Tracheal epithelial cell (primary cell): ENCODE results near the gene TP53BP1. TPM values are rescaled to one million over a fixed set of nuclear protein-coding genes. Genes with fewer than 3 reads are reported as not detected.

Source experiments
- total RNA-seq: library from RNA; depleted of rRNA; stranded (reverse); fragments of >200 nt; gene quantifications from 2 replicates; pipeline ENCODE4 v1.2.1, GENCODE V29; 2014

TP53BP1 gene
- total RNA-seq, result 28.0 and 31.1 TPM in 2 replicates

GRCh38 chr15:43492673-43493601 lies at the start of gene TP53BP1:
Gene TP53BP1, minus strand, starts transcription at chr15:43493156. Its CDS starts 113 bp downstream, at chr15:43493043.

GRCh38 chr15:43517354-43518196 lies 24.6 kb upstream of the TP53BP1 start, which contains the start of gene MAP1A:
Gene MAP1A, plus strand, starts transcription at chr15:43517608. Its CDS starts 3,866 bp downstream, at chr15:43521474.

GRCh38 chr15:43370975-43371974 lies 121.7 kb downstream of the TP53BP1 start, which contains the start of the genes TUBGCP4 and ZSCAN29:
Gene TUBGCP4, plus strand, starts transcription at chr15:43371101. Its CDS starts 254 bp downstream, at chr15:43371355.
Gene ZSCAN29, minus strand, starts transcription at chr15:43371043. Its CDS starts 1,130 bp downstream, at chr15:43369913.

Other genes with a start within 250 kb of the TP53BP1 start
- gene TGM5, start 226.2 kb downstream of the TP53BP1 start, total RNA-seq, result 0.21 and 0.48 TPM in 2 replicates
- gene TGM7, start 190.9 kb downstream of the TP53BP1 start, total RNA-seq, result not detected in 2 replicates
- gene LCMT2, start 162.6 kb downstream of the TP53BP1 start, total RNA-seq, result 3.9 and 7.0 TPM in 2 replicates
- gene ZSCAN29, start 122.1 kb downstream of the TP53BP1 start, total RNA-seq, result 33.3 and 38.2 TPM in 2 replicates
- 22.7 and 24.1 TPM in 2 replicates for gene TUBGCP4, start 122.1 kb downstream of the TP53BP1 start, total RNA-seq
- 0.21 and 0.24 TPM in 2 replicates for gene MAP1A, start 24.5 kb upstream of the TP53BP1 start, total RNA-seq
- 29.4 and 67.8 TPM in 2 replicates for gene PPIP5K1, start 97.1 kb upstream of the TP53BP1 start, total RNA-seq
- gene CKMT1B, start 100.9 kb upstream of the TP53BP1 start, total RNA-seq, result 10.4 and 11.8 TPM in 2 replicates
- gene STRC, start 125.6 kb upstream of the TP53BP1 start, total RNA-seq, result 0.43 and 0.72 TPM in 2 replicates
- 0.85 and 3.6 TPM in 2 replicates for gene CATSPER2, start 155.7 kb upstream of the TP53BP1 start, total RNA-seq
- 17.3 and 47.0 TPM in 2 replicates for gene CKMT1A, start 200.7 kb upstream of the TP53BP1 start, total RNA-seq